Lung (tissue), 12 donors: ENCODE results near the gene SH3BP4. TPM values are rescaled to one million over a fixed set of nuclear protein-coding genes. Genes with fewer than 3 reads are reported as not detected.

Experiments
- ATAC-seq: fragments of 200-7000 bp; cut with Tn5 transposase; one replicate; pipeline ENCODE4 v1.9.1; 2020; ENCODE audit warnings: moderate number of reproducible peaks; ENCODE audit not compliant: insufficient read depth, low FRiP score
- DNase-seq, 3 donors: peaks; one replicate each; pipeline ENCODE4 v3.0.0-alpha.2; 2013 to 2017
- H3K27ac ChIP-seq, 2 donors: one replicate each; pipeline ENCODE4 v1.5.1; 2013; ENCODE audit warnings: mild to moderate bottlenecking in 2 of 2, moderate library complexity in 2 of 2, control low read depth in 1 of 2, inconsistent platforms in 1 of 2, low read depth in 1 of 2, low read length in 1 of 2
- H3K27me3 ChIP-seq, 3 donors: one replicate each; pipeline ENCODE4 v1.5.1; 2013; ENCODE audit warnings: low read length in 2 of 3; ENCODE audit not compliant: control insufficient read depth in 3 of 3, insufficient read depth in 3 of 3
- H3K36me3 ChIP-seq, 4 donors: one replicate each; pipeline ENCODE4 v1.5.1; 2013; ENCODE audit warnings: low read length in 4 of 4, mild to moderate bottlenecking in 1 of 4, moderate library complexity in 1 of 4; ENCODE audit not compliant: control insufficient read depth in 4 of 4, insufficient read depth in 4 of 4
- H3K4me1 ChIP-seq, 5 donors: one replicate each; pipeline ENCODE4 v1.5.1; 2013; ENCODE audit warnings: low read length in 5 of 5, mild to moderate bottlenecking in 2 of 5, moderate library complexity in 1 of 5; ENCODE audit not compliant: control insufficient read depth in 5 of 5, insufficient read depth in 5 of 5
- H3K4me3 ChIP-seq: one replicate; pipeline ENCODE4 v1.5.1; 2013; ENCODE audit warnings: mild to moderate bottlenecking, control low read depth, moderate library complexity
- H3K9ac ChIP-seq, 2 donors: one replicate each; pipeline ENCODE4 v1.5.1; 2013; ENCODE audit warnings: low read length in 2 of 2, control low read depth in 1 of 2; ENCODE audit not compliant: insufficient read depth in 1 of 2
- H3K9me3 ChIP-seq, 4 donors: one replicate each; pipeline ENCODE4 v1.5.1; 2013; ENCODE audit warnings: low read length in 3 of 4, mild to moderate bottlenecking in 1 of 4, moderate library complexity in 1 of 4; ENCODE audit not compliant: control insufficient read depth in 4 of 4, insufficient read depth in 3 of 4
- CTCF ChIP-seq: IDR thresholded peaks from 2 replicates; pipeline ENCODE4 v1.5.1; 2012; ENCODE audit warnings: mild to moderate bottlenecking; ENCODE audit errors: control extremely low read depth, extremely low read depth
- WGBS, 2 donors: extraction: QIAGEN DNeasy Blood & Tissue Kit; methylation state at CpG; one replicate each; pipeline ENCODE4 v1.1.7; 2013; 5-methylcytosine and 5-hydroxymethylcytosine counted together
- polyA plus RNA-seq, 2 donors: library from polyadenylated mRNA; stranded (reverse); fragments of 200-250 nt; gene quantifications; one replicate each; pipeline ENCODE4 v1.2.1, GENCODE V29; 2013
- total RNA-seq, 2 donors: library from RNA; depleted of rRNA in 1 of 2; stranded (reverse); fragments of >200 nt in 1 of 2; gene quantifications; one replicate each; pipeline ENCODE4 v1.2.1, GENCODE V29; 2014 to 2021
- donor health status: control.
- donor health status: control.
- donor health status: Bipolar disorder and iron deficiency.
- donor health status: healthy.
- donor health status: DM: yes; HTN: yes; CAD: no.

Gene SH3BP4
- total and polyA plus RNA-seq, 4 donors = 12.0 to 36.5 (median 18.2) TPM

DNA sequence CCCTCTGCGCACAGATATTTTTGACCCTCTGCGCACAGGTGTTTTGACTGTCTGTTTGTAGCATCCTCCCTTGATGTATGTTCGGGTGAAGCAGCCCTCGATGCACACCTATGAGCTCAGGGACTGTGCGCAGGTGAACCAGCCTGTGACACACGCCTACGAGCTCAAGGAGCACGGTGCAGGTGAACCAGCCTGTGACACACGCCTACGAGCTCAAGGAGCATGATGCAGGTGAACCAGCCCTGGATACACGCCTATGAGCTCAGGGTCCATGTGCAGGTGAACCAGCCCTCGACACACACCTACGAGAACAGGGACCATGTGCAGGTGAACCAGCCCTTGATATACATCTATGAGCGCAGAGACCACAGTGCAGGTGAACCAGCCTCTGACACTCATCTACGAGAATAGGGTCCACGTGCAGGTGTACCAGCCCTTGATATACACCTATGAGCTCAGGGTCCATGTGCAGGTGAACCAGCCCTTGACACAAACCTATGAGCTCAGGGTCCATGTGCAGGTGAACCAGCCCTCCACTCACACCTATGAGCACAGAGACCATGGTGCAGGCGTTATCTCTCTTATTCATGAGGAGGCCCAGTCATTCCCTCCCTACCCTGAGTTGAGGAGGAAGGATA lies 33.9 kb downstream of the SH3BP4 start:
- no peak for TF ChIP-seq CTCF
- ATAC-seq (no peak), DNase-seq (no peak)
- no peak overlapping the region for H3K9ac ChIP-seq
- 96 to 97% methylated on average over 17 of the region's 17 CpGs for WGBS, 2 donors
- peaks cover 3 to 30% (median 20%) of the 10 kb centered on the region in 5 donors for H3K4me1 ChIP-seq
- H3K9me3 ChIP-seq = peaks cover 0 to 3% (median 0%) of the 10 kb centered on the region in 4 donors
- H3K27ac ChIP-seq = no peak overlapping the region
- no peaks in the 10 kb centered on the region for H3K27me3 ChIP-seq
- H3K36me3 ChIP-seq = no peaks in the 10 kb centered on the region
- no peak overlapping the region for H3K4me3 ChIP-seq

GRCh38 chr2:234986390-234986789 lies 34.6 kb downstream of the SH3BP4 start:
- Histone ChIP-seq H3K9me3 (peaks cover 0 to 4% (median 0%) of the 10 kb centered on the region in 4 donors), H3K9ac (no peak overlapping the region), H3K4me1 (peaks cover 0 to 27% (median 16%) of the 10 kb centered on the region in 5 donors), H3K27me3 (no peaks in the 10 kb centered on the region), H3K27ac (no peak overlapping the region), H3K4me3 (no peak overlapping the region), H3K36me3 (no peaks in the 10 kb centered on the region)
- 78 to 80% methylated on average over 7 of the region's 7 CpGs for WGBS, 2 donors
- TF ChIP-seq CTCF = no peak
- DNase-seq (peak in 2 of 3 donors; percentile 52 to 66), ATAC-seq (no peak)

DNA sequence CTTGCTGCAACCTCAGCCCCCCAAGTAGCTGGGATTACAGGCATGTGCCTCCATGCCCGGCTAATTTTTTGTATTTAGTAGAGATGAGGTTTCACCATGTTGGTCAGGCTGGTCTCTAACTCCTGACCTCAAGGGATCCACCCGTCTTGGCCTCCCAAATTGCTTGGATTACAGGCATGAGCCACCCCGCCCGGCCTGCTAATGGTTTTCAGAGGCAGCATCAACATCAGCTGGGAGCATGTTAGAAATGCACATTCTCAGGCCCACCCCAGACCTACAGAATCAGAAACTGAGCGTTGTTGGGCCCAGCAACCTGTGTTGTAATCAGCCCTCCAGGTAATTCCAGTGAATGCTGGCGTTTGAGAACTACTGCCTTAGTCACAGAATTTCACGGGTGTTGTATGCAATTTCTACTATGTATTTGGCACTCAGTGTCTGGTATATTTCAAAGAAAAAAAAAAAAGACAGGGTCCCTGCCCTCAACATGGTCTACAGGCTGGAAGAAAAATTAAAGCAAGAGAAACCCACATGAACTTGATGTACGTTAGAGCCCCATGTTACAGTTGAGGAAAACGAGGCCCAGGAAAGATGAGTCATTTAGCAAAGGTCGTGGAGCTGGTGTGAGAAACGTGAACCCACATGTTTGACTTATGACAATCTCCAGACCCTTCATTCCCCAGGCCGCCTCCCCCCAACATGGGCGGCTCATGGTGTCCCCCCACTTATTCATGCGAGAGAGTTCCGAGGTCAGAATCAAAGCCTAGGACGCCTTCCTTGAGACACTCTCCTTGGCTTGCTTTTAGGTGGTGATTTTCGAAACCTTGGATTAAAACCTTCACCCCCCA lies 35.3 kb downstream of the SH3BP4 start:
- Histone ChIP-seq H3K9me3 (peaks cover 0 to 4% (median 0%) of the 10 kb centered on the region in 4 donors), H3K27ac (no peak overlapping the region), H3K4me1 (peaks cover 3 to 23% (median 16%) of the 10 kb centered on the region in 5 donors), H3K27me3 (no peaks in the 10 kb centered on the region), H3K9ac (no peak overlapping the region), H3K36me3 (no peaks in the 10 kb centered on the region), H3K4me3 (no peak overlapping the region)
- 93 to 95% methylated on average over 17 of the region's 17 CpGs for WGBS, 2 donors
- ATAC-seq (no peak), DNase-seq (no peak)
- no peak for TF ChIP-seq CTCF
